CD14-positive monocyte (primary cell): ENCODE measurements around the gene VASH2. TPM values are rescaled to one million over a fixed set of nuclear protein-coding genes. Genes with fewer than 3 reads are reported as not detected.

ENCODE experiments used
- DNase-seq, 3 donors: peaks; one replicate each; pipeline ENCODE4 v3.0.0-alpha.2; 2011 to 2022
- H2AFZ ChIP-seq: 2 replicates; pipeline ENCODE4 v1.6.0; 2012; ENCODE audit warnings: mild to moderate bottlenecking, low read depth, low read length, inconsistent platforms; ENCODE audit not compliant: insufficient read depth, poor library complexity, severe bottlenecking
- H3K27ac ChIP-seq, 2 donors: 1 replicate in 1 of 2; 2 replicates in 1 of 2; pipeline ENCODE4 v1.5.1; 2012 to 2013; ENCODE audit warnings: low read length in 2 of 2, control low read depth in 1 of 2, inconsistent platforms in 1 of 2, low read depth in 1 of 2, mild to moderate bottlenecking in 1 of 2
- H3K27me3 ChIP-seq, 2 donors: one replicate each; pipeline versions ENCODE4 v1.6.0 to v1.6.1; 2011 to 2013; ENCODE audit warnings: low read length in 2 of 2; ENCODE audit not compliant: control insufficient read depth in 2 of 2, insufficient read depth in 2 of 2
- H3K36me3 ChIP-seq, 2 donors: replicated peaks in 1 of 2; 1 replicate in 1 of 2; 2 replicates in 1 of 2; pipeline versions ENCODE4 v1.5.1 to v1.6.1; 2012 to 2013; ENCODE audit warnings: low read length in 2 of 2, control low read depth in 1 of 2, inconsistent platforms in 1 of 2, mild to moderate bottlenecking in 1 of 2; ENCODE audit not compliant: insufficient read depth in 2 of 2, control insufficient read depth in 1 of 2
- H3K4me1 ChIP-seq, 2 donors: 1 replicate in 1 of 2; 2 replicates in 1 of 2; pipeline versions ENCODE4 v1.5.1 to v1.6.1; 2012 to 2013; ENCODE audit warnings: low read length in 2 of 2, control low read depth in 1 of 2, inconsistent platforms in 1 of 2, mild to moderate bottlenecking in 1 of 2, moderate library complexity in 1 of 2; ENCODE audit not compliant: insufficient read depth in 2 of 2, control insufficient read depth in 1 of 2
- H3K4me2 ChIP-seq: replicated peaks from 2 replicates; pipeline ENCODE3; 2012; ENCODE audit warnings: low read length, moderate library complexity, mild to moderate bottlenecking; ENCODE audit not compliant: poor library complexity, severe bottlenecking; ENCODE audit errors: extremely low read depth
- H3K4me3 ChIP-seq, 3 experiments: fragments of 200-600 bp in 1 of 3; sonication (generic) in 1 of 3; replicated peaks in 1 of 3; 1 replicate in 2 of 3; 2 replicates in 1 of 3; pipeline ENCODE4 v1.5.1; 2011 to 2013; ENCODE audit warnings: low read length in 3 of 3, mild to moderate bottlenecking in 3 of 3, control low read depth in 2 of 3, low read depth in 2 of 3, inconsistent platforms in 1 of 3, moderate library complexity in 1 of 3
- H3K79me2 ChIP-seq: 2 replicates; pipeline ENCODE4 v1.6.0; 2012; ENCODE audit warnings: mild to moderate bottlenecking, control low read depth, inconsistent platforms, low read length, moderate library complexity; ENCODE audit not compliant: insufficient read depth
- H3K9ac ChIP-seq: 2 replicates; pipeline ENCODE4 v1.6.0; 2017; ENCODE audit warnings: low read length, mild to moderate bottlenecking; ENCODE audit not compliant: insufficient read depth, poor library complexity, severe bottlenecking
- H3K9me3 ChIP-seq, 2 donors: replicated peaks in 1 of 2; 1 replicate in 1 of 2; 2 replicates in 1 of 2; pipeline versions ENCODE4 v1.5.1 to v1.6.1; 2012 to 2013; ENCODE audit warnings: low read length in 2 of 2, control low read depth in 1 of 2; ENCODE audit not compliant: control insufficient read depth in 1 of 2, insufficient read depth in 1 of 2
- H4K20me1 ChIP-seq: 2 replicates; pipeline ENCODE4 v1.6.0; 2012; ENCODE audit warnings: mild to moderate bottlenecking, low read length, control low read depth, moderate library complexity; ENCODE audit not compliant: insufficient read depth
- H3K27ac Mint-ChIP-seq, 7 donors: one replicate each; pipeline ENCODE4 v1.8.0; 2020; ENCODE audit warnings: mild to moderate bottlenecking in 7 of 7, mixed read lengths in 7 of 7, moderate library complexity in 6 of 7, inconsistent platforms in 2 of 7
- H3K27me3 Mint-ChIP-seq, 3 donors: one replicate each; pipeline ENCODE4 v1.8.0; 2021 to 2022; ENCODE audit warnings: low read depth in 3 of 3, mild to moderate bottlenecking in 3 of 3, mixed read lengths in 3 of 3, moderate library complexity in 3 of 3, inconsistent platforms in 1 of 3
- H3K36me3 Mint-ChIP-seq, 2 donors: one replicate each; pipeline ENCODE4 v1.8.0; 2020; ENCODE audit warnings: mixed read lengths in 2 of 2, inconsistent platforms in 1 of 2, mild to moderate bottlenecking in 1 of 2
- H3K4me1 Mint-ChIP-seq: one replicate; pipeline ENCODE4 v1.8.0; 2020; ENCODE audit warnings: mild to moderate bottlenecking, mixed read lengths
- H3K4me3 Mint-ChIP-seq, 2 donors: one replicate each; pipeline ENCODE4 v1.8.0; 2020; ENCODE audit warnings: mild to moderate bottlenecking in 2 of 2, mixed read lengths in 2 of 2, moderate library complexity in 1 of 2
- H3K9me3 Mint-ChIP-seq, 7 donors: one replicate each; pipeline ENCODE4 v1.8.0; 2020 to 2022; ENCODE audit warnings: mixed read lengths in 7 of 7, mild to moderate bottlenecking in 6 of 7, moderate library complexity in 6 of 7, inconsistent platforms in 2 of 7
- CTCF ChIP-seq: fragments of 200-600 bp; IDR thresholded peaks from one replicate; pipeline ENCODE4 v1.8.0; 2022; ENCODE audit warnings: antibody characterized with exemption, mild to moderate bottlenecking
- WGBS: methylation state at CpG from one replicate; pipeline ENCODE4 v1.1.5; 2013; ENCODE audit warnings: missing lambda C conversion rate; ENCODE audit not compliant: insufficient coverage; 5-methylcytosine and 5-hydroxymethylcytosine counted together
- intact Hi-C, 2 donors: fragments of 100-400 bp; cut with micrococcal nuclease; formaldehyde crosslinking; loops; one replicate each; pipeline versions ENCODE4 v1.15.0 to v1.15.1; 2023
- polyA plus RNA-seq, 3 donors: library from polyadenylated mRNA; depleted of rRNA in 1 of 3; unstranded in 2 of 3; stranded (reverse) in 1 of 3; fragments of 300-500 nt in 2 of 3; fragments of >200 nt in 1 of 3; fragmentation: Illumina TruSeq in 2 of 3; gene quantifications; 1 replicate in 2 of 3; 2 replicates in 1 of 3; pipeline ENCODE4 v1.2.3, GENCODE V29; 2012 to 2021

Gene VASH2
- polyA plus RNA-seq, 3 donors, result 0.07 TPM; not detected in 2

- H2AFZ ChIP-seq, result no peak overlapping the region
- no peak for TF ChIP-seq CTCF
- H3K36me3 Mint-ChIP-seq, result peaks cover under 1 to 5% of the 10 kb centered on the region in 2 donors
- peaks cover 23% of the 10 kb centered on the region for H3K4me1 Mint-ChIP-seq
- no peak overlapping the region for H3K4me3 ChIP-seq
- H3K4me2 ChIP-seq, result no peak overlapping the region
- intact Hi-C loops, result no loop called here
- no peak for DNase-seq
- H3K9ac ChIP-seq, result no peak overlapping the region
- H3K27ac Mint-ChIP-seq, result no peak overlapping the region
- H3K4me1 ChIP-seq, result peaks cover 22 to 28% of the 10 kb centered on the region in 2 donors
- no peaks in the 10 kb centered on the region for H4K20me1 ChIP-seq
- no peaks in the 10 kb centered on the region for H3K36me3 ChIP-seq
- peaks cover 26 to 29% of the 10 kb centered on the region in 2 donors for H3K27me3 ChIP-seq
- no peak overlapping the region for H3K27ac ChIP-seq
- peaks cover 34 to 41% (median 36%) of the 10 kb centered on the region in 3 donors for H3K27me3 Mint-ChIP-seq
- peaks cover 0 to 32% (median 18%) of the 10 kb centered on the region in 7 donors for H3K9me3 Mint-ChIP-seq
- H3K79me2 ChIP-seq, result no peaks in the 10 kb centered on the region
- peaks cover 0 to 18% of the 10 kb centered on the region in 2 donors for H3K9me3 ChIP-seq
- H3K4me3 Mint-ChIP-seq, result no peak overlapping the region
Observed at GRCh38 chr1:212946872-212947271, 3.5 kb upstream of the VASH2 start.

- H3K9ac ChIP-seq, result no peak overlapping the region
- Mint-ChIP-seq H3K4me1 (peaks cover 12% of the 10 kb centered on the region), H3K4me3 (peak overlapping the region in 1 of 2 donors; percentile 95), H3K9me3 (peaks cover 0 to 24% (median 18%) of the 10 kb centered on the region in 7 donors), H3K36me3 (peaks cover 3 to 5% of the 10 kb centered on the region in 2 donors), H3K27ac (no peak overlapping the region), H3K27me3 (peaks cover 46 to 60% (median 55%) of the 10 kb centered on the region in 3 donors)
- no peaks in the 10 kb centered on the region for H4K20me1 ChIP-seq
- H3K27ac ChIP-seq, result no peak overlapping the region
- intact Hi-C loops, result no loop called here
- peaks cover 33 to 43% of the 10 kb centered on the region in 2 donors for H3K27me3 ChIP-seq
- H3K4me3 ChIP-seq, result peak overlapping the region in 2 of 3 experiments; percentile 40 to 75
- no peak for TF ChIP-seq CTCF
- no peak for DNase-seq
- peaks cover 0 to 18% of the 10 kb centered on the region in 2 donors for H3K9me3 ChIP-seq
- peak overlapping the region; percentile 86 for H3K4me2 ChIP-seq
- peaks cover 13 to 20% of the 10 kb centered on the region in 2 donors for H3K4me1 ChIP-seq
- H3K36me3 ChIP-seq, result no peaks in the 10 kb centered on the region
- no CpG with 5 or more reads among the region's 2 CpGs for WGBS
- H2AFZ ChIP-seq, result peak overlapping the region; percentile 79
- H3K79me2 ChIP-seq, result no peaks in the 10 kb centered on the region
Observed at GRCh38 chr1:212949771-212950170, 570 bp upstream of the VASH2 start.
